H9 (cell line): ENCODE results near the gene PDZD2. TPM values are rescaled to one million over a fixed set of nuclear protein-coding genes. Genes with fewer than 3 reads are reported as not detected.

ENCODE experiments used
- DNase-seq: peaks from one replicate; pipeline ENCODE4 v3.0.0-alpha.2; 2017
- H2AFZ ChIP-seq: one replicate; pipeline ENCODE4 v1.6.1; 2013; ENCODE audit warnings: mild to moderate bottlenecking, low read length, control low read depth, moderate library complexity
- H2AK5ac ChIP-seq: 2 replicates; pipeline ENCODE4 v1.6.1; 2013; ENCODE audit warnings: low read length, control low read depth, mixed read lengths; ENCODE audit not compliant: insufficient read length
- H2BK120ac ChIP-seq: one replicate; pipeline ENCODE4 v1.6.1; 2013; ENCODE audit warnings: low read depth, mild to moderate bottlenecking, low read length, control low read depth, inconsistent platforms; ENCODE audit not compliant: poor library complexity, severe bottlenecking
- H2BK12ac ChIP-seq: 2 replicates; pipeline ENCODE4 v1.6.1; 2013; ENCODE audit warnings: low read length, control low read depth, mixed read lengths, low read depth; ENCODE audit not compliant: insufficient read length
- H2BK15ac ChIP-seq: 2 replicates; pipeline ENCODE4 v1.6.1; 2013; ENCODE audit warnings: low read depth, low read length, control low read depth
- H2BK20ac ChIP-seq: one replicate; pipeline ENCODE4 v1.6.1; 2013; ENCODE audit warnings: low read depth, mild to moderate bottlenecking, low read length, control low read depth, inconsistent platforms; ENCODE audit not compliant: poor library complexity, severe bottlenecking
- H2BK5ac ChIP-seq: 2 replicates; pipeline ENCODE4 v1.6.1; 2013; ENCODE audit warnings: low read length, control low read depth, mixed read lengths; ENCODE audit not compliant: insufficient read length
- H3K14ac ChIP-seq: 2 replicates; pipeline ENCODE4 v1.6.1; 2013; ENCODE audit warnings: low read length, control low read depth; ENCODE audit not compliant: insufficient read depth
- H3K18ac ChIP-seq: 2 replicates; pipeline ENCODE4 v1.6.1; 2013; ENCODE audit warnings: low read depth, mild to moderate bottlenecking, mixed read lengths, low read length, control low read depth; ENCODE audit not compliant: insufficient read length
- H3K23ac ChIP-seq: 2 replicates; pipeline ENCODE4 v1.6.1; 2013; ENCODE audit warnings: low read length, control low read depth, mixed read lengths, low read depth; ENCODE audit not compliant: insufficient read length
- H3K23me2 ChIP-seq: 2 replicates; pipeline ENCODE4 v1.6.1; 2013; ENCODE audit warnings: low read depth, mild to moderate bottlenecking, mixed read lengths, low read length, control low read depth; ENCODE audit not compliant: insufficient read length, poor library complexity, severe bottlenecking
- H3K27ac ChIP-seq: 2 replicates; pipeline ENCODE4 v1.5.1; 2013; ENCODE audit warnings: low read length, control low read depth, mixed read lengths, low read depth; ENCODE audit not compliant: insufficient read length
- H3K27me3 ChIP-seq: 2 replicates; pipeline ENCODE4 v1.6.1; 2013; ENCODE audit warnings: low read length, control low read depth, inconsistent platforms; ENCODE audit not compliant: insufficient read depth
- H3K4ac ChIP-seq: 2 replicates; pipeline ENCODE4 v1.6.1; 2013; ENCODE audit warnings: low read depth, mild to moderate bottlenecking, control low read depth, inconsistent platforms, low read length, moderate library complexity
- H3K4me1 ChIP-seq: 2 replicates; pipeline ENCODE4 v1.6.1; 2013; ENCODE audit warnings: low read length, control low read depth, inconsistent platforms; ENCODE audit not compliant: insufficient read depth
- H3K4me2 ChIP-seq: 2 replicates; pipeline ENCODE4 v1.6.1; 2013; ENCODE audit warnings: low read length, control low read depth, mixed read lengths; ENCODE audit not compliant: insufficient read length, insufficient read depth
- H3K56ac ChIP-seq: 2 replicates; pipeline ENCODE4 v1.6.1; 2013; ENCODE audit warnings: low read depth, mild to moderate bottlenecking, mixed read lengths, low read length, control low read depth; ENCODE audit not compliant: insufficient read length
- H3K79me1 ChIP-seq: 2 replicates; pipeline ENCODE4 v1.6.1; 2013; ENCODE audit warnings: low read depth, mild to moderate bottlenecking, moderate library complexity, low read length, control low read depth, inconsistent platforms; ENCODE audit not compliant: insufficient read depth, poor library complexity, severe bottlenecking
- H3K79me2 ChIP-seq: 2 replicates; pipeline ENCODE4 v1.6.1; 2013; ENCODE audit warnings: low read length, control low read depth, inconsistent platforms; ENCODE audit not compliant: insufficient read depth
- H3K9ac ChIP-seq: 2 replicates; pipeline ENCODE4 v1.6.1; 2013; ENCODE audit warnings: low read length, control low read depth, mixed read lengths; ENCODE audit not compliant: insufficient read length; ENCODE audit errors: extremely low read depth
- H3K9me3 ChIP-seq: one replicate; pipeline ENCODE4 v1.6.1; 2013; ENCODE audit warnings: low read depth, low read length, inconsistent platforms; ENCODE audit not compliant: control insufficient read depth
- H3T11ph ChIP-seq: one replicate; pipeline ENCODE4 v1.6.1; 2013; ENCODE audit warnings: mild to moderate bottlenecking, low read length, control low read depth, inconsistent platforms
- H4K20me1 ChIP-seq: one replicate; pipeline ENCODE4 v1.6.1; 2013; ENCODE audit not compliant: control insufficient read depth, insufficient read length, insufficient read depth
- H4K5ac ChIP-seq: 2 replicates; pipeline ENCODE4 v1.6.1; 2013; ENCODE audit warnings: low read depth, mild to moderate bottlenecking, mixed read lengths, low read length, control low read depth; ENCODE audit not compliant: insufficient read length
- H4K8ac ChIP-seq: replicated peaks from 2 replicates; pipeline ENCODE4 v1.6.1; 2013; ENCODE audit warnings: low read length, control low read depth, mixed read lengths, low read depth; ENCODE audit not compliant: insufficient read length
- H4K91ac ChIP-seq: 2 replicates; pipeline ENCODE4 v1.6.1; 2013; ENCODE audit warnings: low read depth, mild to moderate bottlenecking, moderate library complexity, mixed read lengths, low read length, control low read depth; ENCODE audit not compliant: insufficient read length
- H3K27ac Mint-ChIP-seq, 3 experiments: 2 replicates in 2 of 3; 3 replicates in 1 of 3; pipeline ENCODE4 v1.8.0; 2020 to 2021; ENCODE audit warnings: mixed read lengths in 3 of 3, mild to moderate bottlenecking in 1 of 3, moderate library complexity in 1 of 3
- H3K27me3 Mint-ChIP-seq: 2 replicates; pipeline ENCODE4 v1.8.0; 2021; ENCODE audit warnings: low read depth, mild to moderate bottlenecking, moderate library complexity, mixed read lengths
- H3K36me3 Mint-ChIP-seq, 3 experiments: 2 replicates in 2 of 3; 3 replicates in 1 of 3; pipeline ENCODE4 v1.8.0; 2020 to 2021; ENCODE audit warnings: low read depth in 3 of 3, mixed read lengths in 3 of 3; ENCODE audit not compliant: insufficient read depth in 1 of 3
- H3K4me1 Mint-ChIP-seq, 2 experiments: 2 replicates each; pipeline ENCODE4 v1.8.0; 2020; ENCODE audit warnings: mixed read lengths in 2 of 2
- H3K4me3 Mint-ChIP-seq, 2 experiments: 2 replicates in 1 of 2; 3 replicates in 1 of 2; pipeline ENCODE4 v1.8.0; 2020 to 2021; ENCODE audit warnings: mild to moderate bottlenecking in 2 of 2, mixed read lengths in 2 of 2, moderate library complexity in 1 of 2
- H3K9me3 Mint-ChIP-seq, 2 experiments: 2 replicates in 1 of 2; 3 replicates in 1 of 2; pipeline ENCODE4 v1.8.0; 2020; ENCODE audit warnings: mild to moderate bottlenecking in 2 of 2, mixed read lengths in 2 of 2, moderate library complexity in 1 of 2
- WGBS: extraction: QIAGEN DNeasy Blood & Tissue Kit; methylation state at CpG from one replicate; pipeline ENCODE4 v1.1.7; 2013; ENCODE audit warnings: missing lambda C conversion rate, low lambda C conversion rate, mixed read lengths; ENCODE audit not compliant: insufficient read length; ENCODE audit errors: extremely low coverage; 5-methylcytosine and 5-hydroxymethylcytosine counted together
- total RNA-seq: library from RNA; stranded (reverse); gene quantifications from 2 replicates; pipeline ENCODE4 v1.2.1, GENCODE V29; 2021
- TF ChIP-seq, protein P1 (sequence below): fragments of 200-600 bp; sonication (generic); conservative IDR thresholded peaks from 3 replicates; pipeline ENCODE4 v1.8.0; 2021; ENCODE audit warnings: antibody characterized with exemption, mild to moderate bottlenecking

PDZD2 gene
- total RNA-seq, 1 experiment from 2014 or later = 9.9 TPM

DNA sequence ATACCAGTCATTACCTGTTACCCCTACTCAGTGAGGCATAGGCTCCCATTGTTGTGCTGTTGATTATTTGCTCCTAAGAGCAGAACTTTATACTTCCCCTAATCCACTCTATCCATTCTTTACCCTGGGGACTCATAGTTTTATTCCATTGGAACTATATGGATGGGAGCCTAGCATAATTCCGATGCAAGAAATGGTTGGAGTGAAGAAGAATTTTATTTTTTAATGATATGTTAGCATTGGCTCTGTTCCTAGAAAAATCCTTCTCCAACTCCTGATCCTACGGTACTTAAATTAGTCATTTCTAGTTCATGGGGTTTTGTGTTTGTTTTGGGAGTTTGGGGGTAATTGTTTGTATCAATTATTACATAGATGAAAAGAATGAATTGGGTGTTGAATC is 343.7 kb downstream of the PDZD2 start:
- Histone ChIP-seq H3K9ac (no peak overlapping the region), H3K79me1 (no peaks in the 10 kb centered on the region), H3K4ac (no peak overlapping the region), H3K9me3 (no peaks in the 10 kb centered on the region), H3T11ph (no peak overlapping the region), H3K14ac (no peak overlapping the region), H3K27me3 (no peaks in the 10 kb centered on the region), H2AFZ (no peak overlapping the region), H2BK5ac (no peak overlapping the region), H3K18ac (no peak overlapping the region), H2AK5ac (no peak overlapping the region), H3K23ac (no peak overlapping the region), H2BK12ac (no peak overlapping the region), H4K5ac (no peak overlapping the region), H3K79me2 (no peaks in the 10 kb centered on the region), H2BK15ac (no peak overlapping the region), H3K23me2 (no peaks in the 10 kb centered on the region), H2BK120ac (no peak overlapping the region), H4K91ac (no peak overlapping the region), H3K27ac (no peak overlapping the region), H3K56ac (no peak overlapping the region), H4K8ac (no peak overlapping the region), H3K4me1 (no peaks in the 10 kb centered on the region), H3K4me2 (no peak overlapping the region), H2BK20ac (no peak overlapping the region), H4K20me1 (no peaks in the 10 kb centered on the region)
- no peak overlapping the region for H3K27ac Mint-ChIP-seq
- TF ChIP-seq, protein P1, sequence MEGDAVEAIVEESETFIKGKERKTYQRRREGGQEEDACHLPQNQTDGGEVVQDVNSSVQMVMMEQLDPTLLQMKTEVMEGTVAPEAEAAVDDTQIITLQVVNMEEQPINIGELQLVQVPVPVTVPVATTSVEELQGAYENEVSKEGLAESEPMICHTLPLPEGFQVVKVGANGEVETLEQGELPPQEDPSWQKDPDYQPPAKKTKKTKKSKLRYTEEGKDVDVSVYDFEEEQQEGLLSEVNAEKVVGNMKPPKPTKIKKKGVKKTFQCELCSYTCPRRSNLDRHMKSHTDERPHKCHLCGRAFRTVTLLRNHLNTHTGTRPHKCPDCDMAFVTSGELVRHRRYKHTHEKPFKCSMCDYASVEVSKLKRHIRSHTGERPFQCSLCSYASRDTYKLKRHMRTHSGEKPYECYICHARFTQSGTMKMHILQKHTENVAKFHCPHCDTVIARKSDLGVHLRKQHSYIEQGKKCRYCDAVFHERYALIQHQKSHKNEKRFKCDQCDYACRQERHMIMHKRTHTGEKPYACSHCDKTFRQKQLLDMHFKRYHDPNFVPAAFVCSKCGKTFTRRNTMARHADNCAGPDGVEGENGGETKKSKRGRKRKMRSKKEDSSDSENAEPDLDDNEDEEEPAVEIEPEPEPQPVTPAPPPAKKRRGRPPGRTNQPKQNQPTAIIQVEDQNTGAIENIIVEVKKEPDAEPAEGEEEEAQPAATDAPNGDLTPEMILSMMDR = no peak
- peaks cover 4 to 5% of the 10 kb centered on the region in 2 experiments; a peak in 1 of 5 replicates for H3K9me3 Mint-ChIP-seq
- H3K4me1 Mint-ChIP-seq = peaks cover 8 to 13% of the 10 kb centered on the region in 2 experiments
- H3K27me3 Mint-ChIP-seq = no peaks in the 10 kb centered on the region
- DNase-seq = no peak
- no CpG with 5 or more reads among the region's 2 CpGs for WGBS
- no peak overlapping the region for H3K4me3 Mint-ChIP-seq
- H3K36me3 Mint-ChIP-seq = peaks cover 3 to 5% (median 5%) of the 10 kb centered on the region in 3 experiments; a peak in 6 of 7 replicates
